Stromal cell of bone marrow (primary cell): ENCODE data around the gene ERLIN1.
A peak's percentile ranks its signal among the peaks of the same experiment; 100 is the strongest.

Experiments
- DNase-seq: peaks from one replicate; pipeline ENCODE4 v3.0.0-alpha.2; 2012; ENCODE audit warnings: low read depth

The ERLIN1 gene

DNA sequence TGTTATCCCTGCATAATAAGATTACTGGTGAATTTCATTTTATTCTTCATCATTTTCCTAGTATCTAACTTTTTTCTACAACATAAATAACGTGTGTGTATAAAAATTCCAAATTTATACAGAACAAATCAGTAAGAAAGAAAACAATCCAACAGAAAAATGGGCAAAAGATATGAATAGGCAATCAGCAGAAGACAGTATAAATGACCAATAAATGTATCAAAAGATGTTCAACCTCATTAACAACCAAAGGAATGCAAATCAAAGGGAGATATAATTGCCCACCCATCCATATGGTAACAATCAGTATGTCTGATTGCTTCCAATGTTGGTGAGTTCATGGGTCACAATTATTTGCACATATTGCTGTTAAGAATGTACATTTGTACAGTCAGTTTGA lies 13.5 kb downstream of the ERLIN1 start:
- DNase-seq, result no peak

- DNase-seq, result no peak
Measured at GRCh38 chr10:100168313-100168643, 17.6 kb downstream of the ERLIN1 start.

DNA sequence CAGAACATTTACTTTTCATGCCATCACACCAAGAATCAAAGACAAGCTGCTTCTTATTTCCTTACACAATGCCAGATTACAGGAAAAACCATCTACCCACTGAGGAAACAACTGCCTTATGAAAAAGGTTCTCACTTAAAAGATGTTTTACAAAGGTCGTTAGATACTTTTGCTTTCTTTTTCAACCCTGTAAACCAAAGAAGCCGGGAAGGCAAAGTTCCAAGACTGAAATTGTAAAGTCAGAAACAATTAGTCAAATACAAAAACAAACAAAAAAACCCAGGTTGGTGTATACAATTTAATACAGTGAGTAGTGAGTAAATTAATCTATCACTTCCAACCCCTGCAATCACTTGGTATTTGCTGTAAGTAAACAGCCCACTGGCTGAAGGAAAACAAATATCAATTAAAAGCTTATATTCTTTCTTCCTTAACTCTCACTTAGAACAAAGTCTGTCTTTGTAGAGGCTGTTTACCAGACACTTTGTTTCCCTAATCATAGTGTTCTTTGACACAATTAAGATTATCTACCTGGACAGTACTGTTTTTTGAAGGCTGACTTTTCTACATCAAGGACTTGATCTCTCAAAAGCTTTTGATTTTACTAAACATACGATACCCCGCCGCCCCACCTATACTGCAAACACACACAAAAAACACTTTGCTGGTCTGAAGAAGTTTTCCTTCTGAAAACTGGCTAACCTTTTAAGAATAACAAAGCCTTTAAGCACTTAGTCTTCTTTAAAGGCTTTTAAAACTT lies 18.1 kb downstream of the ERLIN1 start:
- no peak for DNase-seq

DNA sequence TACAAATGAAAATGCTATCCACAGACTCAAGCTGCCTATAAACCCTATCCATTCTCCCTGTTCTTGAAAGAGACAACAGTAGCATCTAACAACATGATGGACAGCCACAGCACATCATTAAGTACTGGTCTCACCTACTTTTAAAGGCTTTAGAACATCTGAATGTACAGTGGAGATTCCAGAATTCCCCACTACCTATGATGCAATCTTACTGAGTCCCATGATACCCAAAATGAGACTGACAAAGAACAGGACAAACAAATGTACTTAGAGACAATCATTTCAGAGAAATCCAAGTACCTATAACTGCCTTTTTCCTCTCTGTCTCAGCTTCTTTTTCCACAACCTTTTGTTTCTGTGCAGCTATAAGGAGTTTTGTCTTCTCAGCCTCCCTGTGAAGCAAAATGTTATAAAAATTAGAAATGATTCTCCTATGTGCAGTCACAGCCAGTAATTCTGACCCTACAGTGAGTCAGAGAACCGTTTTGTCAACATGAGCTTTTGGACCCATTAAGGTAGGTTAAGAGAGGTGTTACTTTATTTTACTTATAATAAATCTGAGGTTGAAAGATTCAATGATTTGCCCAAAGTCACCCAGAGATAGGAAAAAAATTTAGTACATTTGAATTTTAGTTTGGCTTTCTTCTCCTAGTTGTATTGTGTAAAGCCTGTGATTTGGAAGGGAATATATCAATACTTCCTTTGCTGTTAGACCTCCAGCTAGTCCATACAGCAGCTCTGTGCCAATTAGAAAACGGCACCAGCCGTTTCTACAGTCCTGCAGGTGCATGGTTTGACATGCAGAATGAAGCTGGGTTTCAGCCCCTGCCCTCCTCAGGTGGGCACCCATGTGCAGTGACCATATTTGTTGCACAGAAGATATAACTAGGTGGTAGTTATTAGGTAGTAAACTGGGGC lies 21.9 kb downstream of the ERLIN1 start:
- no peak for DNase-seq

- DNase-seq, result no peak
Measured at GRCh38 chr10:100162696-100163095, 23.1 kb downstream of the ERLIN1 start.

DNA sequence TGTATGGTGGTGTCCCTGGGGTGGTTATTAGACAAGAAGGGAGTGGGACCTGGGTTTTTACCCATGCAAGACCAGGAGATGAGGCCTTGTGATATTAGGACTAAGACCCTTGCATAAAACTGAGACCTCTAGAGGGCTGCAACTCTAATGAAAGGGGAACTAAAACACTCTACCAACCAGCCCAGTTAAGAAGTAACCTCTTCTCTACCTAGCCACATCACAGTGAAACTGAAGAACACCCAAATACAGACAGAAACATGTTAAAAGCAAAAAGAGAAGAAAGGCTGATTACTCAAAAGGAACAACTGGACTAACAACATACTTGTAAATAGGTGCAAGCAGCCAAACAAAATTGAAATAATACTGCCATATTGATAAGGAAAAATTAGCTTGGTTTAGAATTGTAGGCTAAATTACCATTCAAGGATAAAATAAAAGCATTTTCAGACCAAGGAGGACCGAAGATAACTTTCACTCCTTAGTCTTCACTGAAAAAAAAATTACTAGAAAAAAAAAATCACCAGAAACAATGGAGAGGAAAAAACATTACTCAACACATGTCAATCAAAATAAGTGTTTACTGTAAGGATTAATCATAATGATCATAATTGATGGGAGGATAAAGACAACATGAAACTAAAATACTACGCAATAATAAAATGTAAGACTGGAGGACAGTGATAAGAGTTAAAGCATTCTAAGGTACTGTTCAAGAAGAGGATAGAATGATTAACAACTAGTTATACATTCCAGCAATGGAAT lies 27.6 kb downstream of the ERLIN1 start:
- no peak for DNase-seq

GRCh38 chr10:100157156-100157555 lies 28.7 kb downstream of the ERLIN1 start:
- no peak for DNase-seq

- no peak for DNase-seq
Measured at GRCh38 chr10:100155936-100156335, 29.9 kb downstream of the ERLIN1 start.

GRCh38 chr10:100154666-100155065 lies 31.2 kb downstream of the ERLIN1 start:
- DNase-seq, result no peak

DNA sequence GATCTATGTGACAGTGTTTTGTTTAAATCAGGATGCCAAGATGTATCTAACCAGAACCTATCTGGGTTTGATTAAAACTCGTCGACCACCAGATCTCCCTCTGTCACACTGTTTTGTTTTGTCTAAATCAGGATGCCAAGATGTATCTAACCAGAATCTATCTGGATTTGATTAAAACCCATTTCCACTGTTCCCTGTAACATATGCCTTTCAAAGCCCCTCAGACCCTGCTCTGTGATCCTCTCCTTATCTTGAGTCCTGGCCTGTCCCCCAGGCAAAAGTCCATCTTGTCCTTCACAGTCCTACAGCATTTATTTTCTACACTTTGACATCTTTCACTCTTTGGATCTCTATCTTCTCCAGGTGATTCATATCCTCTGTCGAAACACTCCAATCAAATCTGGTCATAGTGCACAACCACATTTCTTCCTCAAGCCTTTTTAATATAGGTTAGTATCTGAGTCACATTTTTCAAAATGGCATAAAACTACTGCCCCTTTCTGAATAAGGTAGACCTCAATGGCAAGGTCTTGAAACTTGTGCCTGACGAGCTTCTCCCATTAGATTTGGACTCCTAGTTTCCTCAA lies 32.5 kb downstream of the ERLIN1 start:
- DNase-seq, result no peak

- no peak for DNase-seq
Measured at GRCh38 chr10:100151723-100152300, 34.0 kb downstream of the ERLIN1 start.

GRCh38 chr10:100148353-100149211 lies 37.2 kb downstream of the ERLIN1 start:
- DNase-seq, result no peak

DNA sequence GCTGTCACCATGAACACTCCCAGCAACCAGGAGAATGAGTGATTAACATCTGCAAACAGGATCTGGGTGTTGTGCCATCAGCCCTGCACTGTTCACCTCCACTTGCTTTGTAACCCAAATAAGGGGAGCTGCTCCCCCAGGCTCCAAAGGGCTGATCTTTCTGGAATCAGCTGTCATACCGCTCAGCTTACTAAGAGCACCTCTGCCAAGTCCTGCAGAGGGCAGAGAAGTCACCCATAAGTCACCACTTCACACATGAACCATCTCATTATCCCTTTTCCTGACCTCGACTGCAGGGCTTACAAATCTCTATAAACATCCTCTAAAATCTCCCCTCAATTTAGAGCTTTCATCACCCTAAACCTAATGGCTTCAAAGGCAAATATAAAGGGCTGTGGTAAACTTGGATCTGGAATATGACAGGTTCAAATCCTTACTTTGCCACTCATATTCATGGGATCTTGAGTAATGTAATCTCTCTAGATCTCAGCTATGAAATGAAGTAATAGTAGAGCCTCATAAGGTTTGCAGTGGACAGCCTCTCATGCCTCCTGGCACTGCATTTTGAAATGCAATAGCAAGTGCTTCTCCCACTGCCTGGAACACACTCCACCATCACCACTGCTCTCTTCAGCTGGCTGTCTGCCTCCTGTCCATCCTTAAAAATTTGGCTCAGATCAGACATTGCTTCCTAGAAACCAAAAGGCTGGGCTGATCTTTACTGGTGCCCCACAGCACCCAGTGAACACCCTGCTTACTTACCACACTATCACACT lies 38.8 kb downstream of the ERLIN1 start:
- peak; percentile 21 for DNase-seq

GRCh38 chr10:100146398-100146797 lies 39.4 kb downstream of the ERLIN1 start:
- no peak for DNase-seq

- no peak for DNase-seq
Measured at GRCh38 chr10:100143756-100144155, 42.1 kb downstream of the ERLIN1 start.

DNA sequence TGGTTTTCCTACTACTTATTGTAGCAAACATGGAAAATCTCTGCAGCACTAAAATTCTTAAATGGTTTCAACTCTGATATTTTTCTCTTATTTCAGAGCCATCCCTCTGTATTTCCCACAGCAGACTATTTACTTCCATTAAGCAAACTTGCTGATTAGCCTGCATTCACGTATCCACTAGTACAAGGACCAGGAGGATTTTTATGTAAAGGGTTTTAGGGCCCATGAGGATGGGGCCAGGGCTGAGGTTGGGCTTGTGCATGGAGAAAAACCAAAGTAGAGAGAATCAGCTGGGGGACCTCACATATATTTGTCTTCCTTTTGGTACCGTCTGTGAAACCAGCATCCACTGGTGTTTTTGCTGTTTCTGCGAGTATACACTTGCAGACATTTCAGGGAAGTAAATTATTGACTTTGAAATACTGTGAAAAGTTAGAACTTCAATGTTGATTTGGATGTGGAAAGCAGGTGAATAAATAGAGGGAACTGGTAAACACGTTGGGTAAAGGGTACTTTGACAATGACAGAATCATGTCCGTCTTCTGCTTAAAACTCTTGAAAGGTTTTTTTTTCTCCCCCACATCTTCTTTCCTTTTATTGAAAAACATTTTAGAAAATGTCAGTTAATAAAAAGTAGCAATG lies 44.3 kb downstream of the ERLIN1 start:
- no peak for DNase-seq

GRCh38 chr10:100140070-100140469 lies 45.8 kb downstream of the ERLIN1 start:
- DNase-seq, result no peak

GRCh38 chr10:100138921-100139496 lies 46.8 kb downstream of the ERLIN1 start:
- DNase-seq, result no peak

GRCh38 chr10:100135486-100135885 lies 50.3 kb downstream of the ERLIN1 start:
- no peak for DNase-seq
